ENCODE measurements around the gene DHRS11. TPM values are rescaled to one million over a fixed set of nuclear protein-coding genes. Genes with fewer than 3 reads are reported as not detected.
"Not testable (repeated sequence)": the region's sequence is repeated elsewhere in the genome, so short reads cannot be mapped to it uniquely, and the experiment has no call there.

Gene DHRS11
- total RNA-seq, 1 donor from 2014 or later = 9.2 TPM

- no peak for DNase-seq
These were observed 3.1 kb downstream of the DHRS11 start for GRCh38 chr17:36594626-36595401.

GRCh38 chr17:36597226-36597625, 5.5 kb downstream of the DHRS11 start:
- no peak for DNase-seq

GRCh38 chr17:36597866-36598777, 6.4 kb downstream of the DHRS11 start:
- no peak for DNase-seq

- DNase-seq = no peak
These were observed 7.3 kb downstream of the DHRS11 start for GRCh38 chr17:36598951-36599401.

- no peak for DNase-seq
These were observed 8.0 kb downstream of the DHRS11 start for GRCh38 chr17:36599546-36600250.

- DNase-seq = no peak
These were observed 8.8 kb downstream of the DHRS11 start for GRCh38 chr17:36600465-36600864.

- DNase-seq = no peak
These were observed 9.2 kb downstream of the DHRS11 start for GRCh38 chr17:36600936-36601302.

- DNase-seq = peak; percentile 94
These were observed 9.8 kb downstream of the DHRS11 start, which contains the start of gene MRM1 for GRCh38 chr17:36601303-36602029. TSS of gene MRM1 (plus strand) at chr17:36601583. CDS start at chr17:36601811, 228 bp downstream.

GRCh38 chr17:36602030-36602748, 10.5 kb downstream of the DHRS11 start:
- peak; percentile 27 for DNase-seq

- DNase-seq = peak; percentile 79
These were observed 11.3 kb downstream of the DHRS11 start for GRCh38 chr17:36602924-36603384.

- not testable (repeated sequence) for DNase-seq
These were observed 13.3 kb downstream of the DHRS11 start for GRCh38 chr17:36605028-36605427.

GRCh38 chr17:36608280-36608679, 16.6 kb downstream of the DHRS11 start:
- DNase-seq = no peak

GRCh38 chr17:36608794-36609497, 17.3 kb downstream of the DHRS11 start:
- DNase-seq = peak; percentile 68

GRCh38 chr17:36609498-36609862, 17.8 kb downstream of the DHRS11 start:
- no peak for DNase-seq

- DNase-seq = no peak
These were observed 18.8 kb downstream of the DHRS11 start for GRCh38 chr17:36610474-36610873.

GRCh38 chr17:36611345-36612072, 19.8 kb downstream of the DHRS11 start:
- DNase-seq = no peak

GRCh38 chr17:36612323-36612722, 20.6 kb downstream of the DHRS11 start:
- no peak for DNase-seq

- DNase-seq = no peak
These were observed 21.5 kb downstream of the DHRS11 start for GRCh38 chr17:36613155-36613554.

- no peak for DNase-seq
These were observed 22.4 kb downstream of the DHRS11 start for GRCh38 chr17:36614081-36614480.

GRCh38 chr17:36614933-36615332, 23.3 kb downstream of the DHRS11 start:
- DNase-seq = no peak

All from dermis blood vessel endothelial cell (primary cell).